HG02852 (cell line): Measurements from ENCODE around the gene CAP1.
"Not testable (repeated sequence)": the region's sequence is repeated elsewhere in the genome, so short reads cannot be mapped to it uniquely, and the experiment has no call there.

Experiments
- ATAC-seq: cut with Tn5 transposase; IDR thresholded peaks from one replicate; pipeline ENCODE4 v1.9.1; 2021; ENCODE audit warnings: mild to moderate bottlenecking, moderate library complexity; ENCODE audit not compliant: unreplicated experiment

The CAP1 gene

GRCh38 chr1:40030528-40031135 lies 9.9 kb upstream of the CAP1 start:
- no peak for ATAC-seq

GRCh38 chr1:40032240-40032891 lies 8.2 kb upstream of the CAP1 start:
- no peak for ATAC-seq

- no peak for ATAC-seq
Measured at GRCh38 chr1:40034869-40035268, 5.7 kb upstream of the CAP1 start.

- ATAC-seq, result no peak
Measured at GRCh38 chr1:40036574-40036973, 4.0 kb upstream of the CAP1 start.

GRCh38 chr1:40037254-40037653 lies 3.3 kb upstream of the CAP1 start:
- not testable (repeated sequence) for ATAC-seq

- no peak for ATAC-seq
Measured at GRCh38 chr1:40038697-40039096, 1.8 kb upstream of the CAP1 start.

- no peak for ATAC-seq
Measured at GRCh38 chr1:40039245-40039756, 1.2 kb upstream of the CAP1 start.

GRCh38 chr1:40039757-40040510 lies 595 bp upstream of the CAP1 start:
- peak; percentile 65 for ATAC-seq

- no peak for ATAC-seq
Measured at GRCh38 chr1:40041466-40041838, 923 bp downstream of the CAP1 start.

GRCh38 chr1:40042341-40042740 lies 1.8 kb downstream of the CAP1 start:
- no peak for ATAC-seq

GRCh38 chr1:40044110-40044509 lies 3.6 kb downstream of the CAP1 start:
- no peak for ATAC-seq

GRCh38 chr1:40045182-40045581 lies 4.7 kb downstream of the CAP1 start:
- no peak for ATAC-seq

- ATAC-seq, result no peak
Measured at GRCh38 chr1:40045766-40046165, 5.2 kb downstream of the CAP1 start.

- no peak for ATAC-seq
Measured at GRCh38 chr1:40047276-40047675, 6.7 kb downstream of the CAP1 start.

GRCh38 chr1:40047769-40048168 lies 7.2 kb downstream of the CAP1 start:
- ATAC-seq, result no peak

- peak; percentile 51 for ATAC-seq
Measured at GRCh38 chr1:40049725-40050124, 9.2 kb downstream of the CAP1 start.

- ATAC-seq, result no peak
Measured at GRCh38 chr1:40050863-40051262, 10.3 kb downstream of the CAP1 start.

GRCh38 chr1:40053138-40053887 lies 12.8 kb downstream of the CAP1 start:
- no peak for ATAC-seq

GRCh38 chr1:40056519-40057309 lies 16.2 kb downstream of the CAP1 start:
- no peak for ATAC-seq

GRCh38 chr1:40057310-40058030 lies 16.9 kb downstream of the CAP1 start:
- ATAC-seq, result no peak
